Rectal smooth muscle tissue (tissue), 1 donor: Measurements from ENCODE around the gene FBXO3.

Source experiments
- H3K27ac ChIP-seq: one replicate; pipeline ENCODE4 v1.7.0; 2013; ENCODE audit warnings: low read depth, low read length, inconsistent platforms
- H3K27me3 ChIP-seq: one replicate; pipeline ENCODE4 v1.7.0; 2013; ENCODE audit warnings: low read length; ENCODE audit not compliant: control insufficient read depth, insufficient read depth
- H3K36me3 ChIP-seq: one replicate; pipeline ENCODE4 v1.7.0; 2013; ENCODE audit warnings: low read length; ENCODE audit not compliant: control insufficient read depth, insufficient read depth
- H3K4me1 ChIP-seq: one replicate; pipeline ENCODE4 v1.7.0; 2013; ENCODE audit warnings: low read length; ENCODE audit not compliant: control insufficient read depth, insufficient read depth
- H3K4me3 ChIP-seq: one replicate; pipeline ENCODE4 v1.7.0; 2013; ENCODE audit warnings: low read length
- H3K9ac ChIP-seq: one replicate; pipeline ENCODE4 v1.7.0; 2013; ENCODE audit warnings: low read length

The FBXO3 gene

DNA sequence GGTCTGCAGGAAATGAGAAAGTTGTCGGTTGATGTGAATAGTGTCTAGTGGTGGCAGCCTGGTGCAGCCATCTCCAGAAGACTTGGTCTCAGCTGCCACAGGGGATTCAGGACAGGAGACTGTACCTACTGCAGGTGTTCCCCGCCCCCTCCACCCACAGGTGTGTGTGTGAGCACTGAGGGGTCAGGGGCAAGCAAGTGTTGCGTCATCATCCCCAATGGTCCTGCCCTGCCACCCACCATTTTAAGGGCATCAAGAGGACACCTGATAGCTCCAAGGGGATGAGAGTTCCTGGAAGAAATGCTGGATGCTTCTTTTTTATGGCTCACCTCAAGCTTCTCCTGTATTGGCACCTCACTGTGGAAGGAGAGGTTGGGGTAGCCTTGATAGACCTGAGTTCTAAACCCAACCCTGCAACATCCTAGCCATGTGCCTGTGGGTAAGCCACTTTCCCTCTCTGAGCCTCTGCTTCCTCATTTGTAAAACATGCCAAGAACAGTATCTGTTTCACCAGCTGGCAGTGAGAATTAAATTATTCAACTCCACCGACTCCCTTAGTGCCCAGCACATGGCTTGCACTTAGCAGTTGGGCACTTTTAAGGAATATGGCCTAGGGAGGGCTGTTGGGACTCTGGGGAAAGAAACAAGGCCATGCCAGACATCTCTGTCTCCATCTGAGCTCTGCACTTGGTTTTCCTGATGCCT is 79.8 kb downstream of the FBXO3 start:
- H3K4me1 ChIP-seq = no peaks in the 10 kb centered on the region
- no peak overlapping the region for H3K9ac ChIP-seq
- no peak overlapping the region for H3K4me3 ChIP-seq
- H3K27ac ChIP-seq = no peak overlapping the region
- H3K27me3 ChIP-seq = no peaks in the 10 kb centered on the region
- no peaks in the 10 kb centered on the region for H3K36me3 ChIP-seq

- no peaks in the 10 kb centered on the region for H3K4me1 ChIP-seq
These were observed 81.8 kb downstream of the FBXO3 start for GRCh38 chr11:33692541-33692940.

GRCh38 chr11:33692013-33692504 is 82.3 kb downstream of the FBXO3 start:
- H3K27me3 ChIP-seq = no peaks in the 10 kb centered on the region
- H3K36me3 ChIP-seq = no peaks in the 10 kb centered on the region
- H3K4me3 ChIP-seq = no peak overlapping the region
- H3K4me1 ChIP-seq = no peaks in the 10 kb centered on the region
- H3K9ac ChIP-seq = no peak overlapping the region
- H3K27ac ChIP-seq = peak overlapping the region; percentile 64

More at GRCh38 chr11:33692541-33692940, 81.8 kb downstream of the FBXO3 start:
- no peak overlapping the region for H3K4me3 ChIP-seq
- H3K27me3 ChIP-seq = no peaks in the 10 kb centered on the region
- no peak overlapping the region for H3K9ac ChIP-seq
- H3K27ac ChIP-seq = peak overlapping the region; percentile 51
- H3K36me3 ChIP-seq = no peaks in the 10 kb centered on the region

- Histone ChIP-seq H3K4me1 (no peaks in the 10 kb centered on the region), H3K36me3 (no peaks in the 10 kb centered on the region), H3K27ac (peak overlapping the region; percentile 64), H3K4me3 (no peak overlapping the region), H3K9ac (no peak overlapping the region), H3K27me3 (no peaks in the 10 kb centered on the region)
These were observed 83.1 kb downstream of the FBXO3 start for GRCh38 chr11:33691066-33691864.
